Activated CD4-positive, alpha-beta T cell treated with anti-CD3 and anti-CD28 coated beads, Interleukin-2, amount 10 ng/mL, durations not matched to agents 24 days and 14 days (primary cell): ENCODE results near the gene IMP3. TPM values are rescaled to one million over a fixed set of nuclear protein-coding genes. Genes with fewer than 3 reads are reported as not detected.
"Not testable (repeated sequence)": the region's sequence is repeated elsewhere in the genome, so short reads cannot be mapped to it uniquely, and the experiment has no call there.

Experiments used
- DNase-seq: peaks from one replicate; pipeline ENCODE4 v3.0.0; 2022
- H3K27ac Mint-ChIP-seq: one replicate; pipeline ENCODE4 v1.8.0; 2022; ENCODE audit warnings: mild to moderate bottlenecking, mixed read lengths
- H3K27me3 Mint-ChIP-seq: one replicate; pipeline ENCODE4 v1.8.0; 2022; ENCODE audit warnings: mixed read lengths
- H3K36me3 Mint-ChIP-seq: one replicate; pipeline ENCODE4 v1.8.0; 2022; ENCODE audit warnings: low read depth, mild to moderate bottlenecking, mixed read lengths
- H3K4me1 Mint-ChIP-seq: one replicate; pipeline ENCODE4 v1.8.0; 2021; ENCODE audit warnings: mixed read lengths
- H3K4me3 Mint-ChIP-seq: one replicate; pipeline ENCODE4 v1.8.0; 2022; ENCODE audit warnings: mild to moderate bottlenecking, moderate library complexity, mixed read lengths
- H3K9me3 Mint-ChIP-seq: one replicate; pipeline ENCODE4 v1.8.0; 2021; ENCODE audit warnings: mixed read lengths
- intact Hi-C: fragments of 100-400 bp; cut with micrococcal nuclease; formaldehyde crosslinking; loops from one replicate; pipeline ENCODE4 v1.15.1; 2023
- total RNA-seq: library from RNA; stranded (reverse); gene quantifications from 2 replicates; pipeline ENCODE4 v1.2.3, GENCODE V29; 2022

IMP3 gene
- total RNA-seq, 1 donor from 2014 or later: 112 TPM

- Mint-ChIP-seq H3K36me3 (peaks cover 26% of the 10 kb centered on the region), H3K27me3 (no peaks in the 10 kb centered on the region), H3K4me3 (no peak overlapping the region), H3K9me3 (no peaks in the 10 kb centered on the region), H3K27ac (no peak overlapping the region), H3K4me1 (peaks cover 25% of the 10 kb centered on the region)
- intact Hi-C loops: no loop called here
- DNase-seq: no peak
Measured at GRCh38 chr15:75636026-75636425, 4.0 kb downstream of the IMP3 start.

GRCh38 chr15:75633922-75634321, 6.1 kb downstream of the IMP3 start:
- intact Hi-C loops, DNase-seq, H3K27ac Mint-ChIP-seq, H3K27me3 Mint-ChIP-seq, H3K4me3 Mint-ChIP-seq, H3K9me3 Mint-ChIP-seq: not testable (repeated sequence)
- Mint-ChIP-seq H3K36me3 (peaks cover 20% of the 10 kb centered on the region), H3K4me1 (peaks cover 21% of the 10 kb centered on the region)

GRCh38 chr15:75631935-75632334, 8.1 kb downstream of the IMP3 start:
- Mint-ChIP-seq H3K9me3 (no peaks in the 10 kb centered on the region), H3K4me3 (no peak overlapping the region), H3K27me3 (no peaks in the 10 kb centered on the region), H3K4me1 (peaks cover 12% of the 10 kb centered on the region), H3K36me3 (peaks cover 4% of the 10 kb centered on the region), H3K27ac (no peak overlapping the region)
- DNase-seq: no peak
- intact Hi-C loops: no loop called here

- Mint-ChIP-seq H3K4me1 (peaks cover 34% of the 10 kb centered on the region), H3K27ac (peak within 1 kb of the TSS; percentile 94), H3K4me3 (peak within 1 kb of the TSS; percentile 93), H3K27me3 (no peaks in the 10 kb centered on the region), H3K9me3 (no peaks in the 10 kb centered on the region), H3K36me3 (peaks cover 10% of the 10 kb centered on the region)
- DNase-seq: peak; percentile 97
- intact Hi-C loops: loop anchor here (1.0 to 10.0 kb wide), 5 partner anchors 15 to 841 kb away; partner anchors contain the start of genes CSK, IMP3 and PTPN9
Measured at GRCh38 chr15:75625542-75626347, 14.3 kb downstream of the IMP3 start, which contains the start of gene SNUPN. Gene SNUPN, minus strand, starts transcription at chr15:75625725. Its CDS starts 4,674 bp downstream, at chr15:75621051.

- intact Hi-C loops: loop anchor here (10.0 kb wide), 1 partner anchor 838 kb away; the partner anchor contains the start of gene CSK
- Mint-ChIP-seq H3K9me3 (no peaks in the 10 kb centered on the region), H3K36me3 (peaks cover 18% of the 10 kb centered on the region), H3K4me3 (no peak overlapping the region), H3K27me3 (no peaks in the 10 kb centered on the region), H3K27ac (peak overlapping the region; percentile 70), H3K4me1 (peaks cover 36% of the 10 kb centered on the region)
- DNase-seq: no peak
Measured at GRCh38 chr15:75622505-75622904, 17.5 kb downstream of the IMP3 start.

GRCh38 chr15:75620841-75621391, 19.1 kb downstream of the IMP3 start:
- Mint-ChIP-seq H3K9me3 (no peaks in the 10 kb centered on the region), H3K27me3 (no peaks in the 10 kb centered on the region), H3K27ac (peak overlapping the region; percentile 82), H3K36me3 (peaks cover 28% of the 10 kb centered on the region), H3K4me1 (peaks cover 25% of the 10 kb centered on the region), H3K4me3 (peak overlapping the region; percentile 58)
- DNase-seq: no peak
- intact Hi-C loops: loop anchor here (10.0 kb wide), 1 partner anchor 836 kb away; the partner anchor contains the start of gene CSK

- Mint-ChIP-seq H3K9me3 (no peaks in the 10 kb centered on the region), H3K27me3 (no peaks in the 10 kb centered on the region), H3K36me3 (peaks cover 33% of the 10 kb centered on the region), H3K4me3 (peak overlapping the region; percentile 58), H3K27ac (peak overlapping the region; percentile 82), H3K4me1 (peaks cover 24% of the 10 kb centered on the region)
- intact Hi-C loops: loop anchor here (10.0 kb wide), 1 partner anchor 835 kb away; the partner anchor contains the start of gene CSK
- no peak for DNase-seq
Measured at GRCh38 chr15:75620058-75620820, 19.8 kb downstream of the IMP3 start.

GRCh38 chr15:75616766-75617165, 23.3 kb downstream of the IMP3 start:
- no peak for DNase-seq
- H3K36me3 Mint-ChIP-seq: peaks cover 50% of the 10 kb centered on the region
- no peak overlapping the region for H3K4me3 Mint-ChIP-seq
- intact Hi-C loops: no loop called here
- H3K9me3 Mint-ChIP-seq: no peaks in the 10 kb centered on the region
- H3K4me1 Mint-ChIP-seq: peaks cover 20% of the 10 kb centered on the region
- H3K27me3 Mint-ChIP-seq: no peaks in the 10 kb centered on the region
- H3K27ac Mint-ChIP-seq: no peak overlapping the region

- DNase-seq: peak; percentile 78
- intact Hi-C loops: loop anchor here (2.0 kb wide), 1 partner anchor 18 kb away; the partner anchor contains the start of gene SNUPN
- peaks cover 30% of the 10 kb centered on the region for H3K4me1 Mint-ChIP-seq
- peaks cover 60% of the 10 kb centered on the region for H3K36me3 Mint-ChIP-seq
- H3K27ac Mint-ChIP-seq: peak overlapping the region; percentile 88
- H3K9me3 Mint-ChIP-seq: no peaks in the 10 kb centered on the region
- peak overlapping the region; percentile 65 for H3K4me3 Mint-ChIP-seq
- no peaks in the 10 kb centered on the region for H3K27me3 Mint-ChIP-seq
Measured at GRCh38 chr15:75606711-75607699, 33.0 kb downstream of the IMP3 start.

- no peaks in the 10 kb centered on the region for H3K27me3 Mint-ChIP-seq
- H3K4me3 Mint-ChIP-seq: peak overlapping the region; percentile 65
Measured at GRCh38 chr15:75606026-75606425, 34.0 kb downstream of the IMP3 start.

GRCh38 chr15:75599401-75599800, 40.6 kb downstream of the IMP3 start:
- H3K36me3 Mint-ChIP-seq: peaks cover 55% of the 10 kb centered on the region
- peaks cover 36% of the 10 kb centered on the region for H3K4me1 Mint-ChIP-seq
- H3K9me3 Mint-ChIP-seq: no peaks in the 10 kb centered on the region
- H3K27me3 Mint-ChIP-seq: no peaks in the 10 kb centered on the region
- no peak overlapping the region for H3K4me3 Mint-ChIP-seq
- no peak for DNase-seq
- intact Hi-C loops: no loop called here
- no peak overlapping the region for H3K27ac Mint-ChIP-seq

More at GRCh38 chr15:75606026-75606425, 34.0 kb downstream of the IMP3 start:
- Mint-ChIP-seq H3K36me3 (peaks cover 62% of the 10 kb centered on the region), H3K9me3 (no peaks in the 10 kb centered on the region), H3K4me1 (peaks cover 32% of the 10 kb centered on the region), H3K27ac (peak overlapping the region; percentile 88)
- intact Hi-C loops: loop anchor here (2.0 kb wide), 1 partner anchor 19 kb away; the partner anchor contains the start of gene SNUPN
- DNase-seq: no peak

DNA sequence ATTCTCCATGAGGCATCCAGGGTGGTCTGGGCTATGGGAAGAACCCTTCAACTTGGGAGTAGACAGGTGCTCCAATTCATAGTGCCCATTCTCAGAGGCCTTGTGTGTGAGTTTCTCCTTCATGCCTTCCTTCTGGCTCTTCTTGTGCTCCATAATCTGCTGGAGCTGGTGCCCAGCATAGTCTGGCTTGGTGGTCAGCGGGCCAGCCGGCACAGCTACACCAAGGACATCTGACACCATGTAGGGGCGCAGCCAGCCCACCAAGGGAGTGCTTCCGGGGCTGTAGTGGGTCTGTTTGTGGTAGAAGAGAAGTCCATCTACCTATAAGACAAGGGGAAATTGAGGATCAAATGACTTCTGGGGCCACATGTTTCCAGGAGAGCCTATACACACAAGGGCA, 41.7 kb downstream of the IMP3 start:
- Mint-ChIP-seq H3K4me3 (peak overlapping the region; percentile 59), H3K9me3 (no peaks in the 10 kb centered on the region), H3K27me3 (no peaks in the 10 kb centered on the region), H3K27ac (peak overlapping the region; percentile 85), H3K36me3 (peaks cover 52% of the 10 kb centered on the region), H3K4me1 (peaks cover 36% of the 10 kb centered on the region)
- intact Hi-C loops: no loop called here
- no peak for DNase-seq
